Body of pancreas (tissue), 4 donors: Measurements from ENCODE around the gene DYRK2. TPM values are rescaled to one million over a fixed set of nuclear protein-coding genes. Genes with fewer than 3 reads are reported as not detected.

ENCODE experiments used
- ATAC-seq: fragments of 150-250 bp; one replicate; pipeline ENCODE4 v1.9.1; 2016
- DNase-seq, 4 donors: peaks; one replicate each; pipeline ENCODE4 v3.0.0-alpha.2; 2019
- H3K27ac ChIP-seq, 4 donors: fragments of 200-600 bp; sonication (generic); 1 replicate in 3 of 4; 2 replicates in 1 of 4; pipeline versions ENCODE4 v1.5.1 to v1.6.1; 2016 to 2019; ENCODE audit warnings: mild to moderate bottlenecking in 1 of 4, mixed read lengths in 1 of 4, moderate library complexity in 1 of 4
- H3K27me3 ChIP-seq, 2 donors: fragments of 200-600 bp; sonication (generic); one replicate each; pipeline ENCODE4 v1.6.0; 2016; ENCODE audit warnings: mild to moderate bottlenecking in 1 of 2
- H3K36me3 ChIP-seq, 2 donors: fragments of 200-600 bp; sonication (generic); replicated peaks in 1 of 2; 2 replicates each; pipeline ENCODE4 v1.5.1; 2016; ENCODE audit warnings: low read depth in 2 of 2; ENCODE audit not compliant: insufficient read depth in 1 of 2
- H3K4me1 ChIP-seq: fragments of 200-600 bp; sonication (generic); one replicate; pipeline ENCODE4 v1.6.0; 2016
- H3K4me3 ChIP-seq, 2 donors: fragments of 200-600 bp; sonication (generic); 1 replicate in 1 of 2; 2 replicates in 1 of 2; pipeline ENCODE4 v1.5.1; 2016 to 2019
- H3K9me3 ChIP-seq, 3 donors: fragments of 200-600 bp; sonication (generic); 1 replicate in 2 of 3; 2 replicates in 1 of 3; pipeline ENCODE4 v1.5.1; 2016
- CTCF ChIP-seq, 7 experiments: fragments of 450-650 bp in 4 of 7; fragments of 200-600 bp in 3 of 7; sonication (generic) in 3 of 7; IDR thresholded peaks; one replicate each; pipeline ENCODE4 v1.5.1; 2016 to 2019; ENCODE audit warnings: antibody characterized with exemption in 7 of 7
- POLR2A ChIP-seq, 3 donors: fragments of 450-650 bp; IDR thresholded peaks; one replicate each; pipeline ENCODE4 v1.6.1; 2016; ENCODE audit warnings: antibody characterized with exemption in 3 of 3, mild to moderate bottlenecking in 2 of 3
- WGBS, 2 donors: methylation state at CpG; one replicate each; pipeline ENCODE4 v1.1.5; 2017; 5-methylcytosine and 5-hydroxymethylcytosine counted together
- intact Hi-C: fragments of 100-400 bp; cut with DNase I; formaldehyde crosslinking; loops from one replicate; pipeline ENCODE4 v1.15.1; 2023
- total RNA-seq, 2 donors: library from RNA; depleted of rRNA; stranded (reverse); fragments of >200 nt; gene quantifications; one replicate each; pipeline ENCODE4 v1.1.0, GENCODE V29; 2016

DYRK2 gene
- total RNA-seq, 2 donors from 2014 or later, result 15.6 to 19.8 TPM

- intact Hi-C loops, result no loop called here
- H3K4me1 ChIP-seq, result peaks cover 15% of the 10 kb centered on the region
- DNase-seq, result no peak
- no peak overlapping the region for H3K4me3 ChIP-seq
- WGBS, 2 donors, result 65 to 70% methylated on average over 6 of the region's 6 CpGs
- no peaks in the 10 kb centered on the region for H3K9me3 ChIP-seq
- ATAC-seq, result no peak
- no peaks in the 10 kb centered on the region for H3K27me3 ChIP-seq
- H3K27ac ChIP-seq, result no peak overlapping the region
- H3K36me3 ChIP-seq, result no peaks in the 10 kb centered on the region
- TF ChIP-seq CTCF (IDR thresholded peaks at IDR 0.05) (no peak), POLR2A (IDR thresholded peaks at IDR 0.05) (no peak)
These were observed 57.1 kb downstream of the DYRK2 start for GRCh38 chr12:67705394-67706370.

- WGBS, 2 donors, result 57 to 90% methylated on average over 2 to 4 of the region's 4 CpGs
- TF ChIP-seq POLR2A (IDR thresholded peaks at IDR 0.05) (no peak), CTCF (IDR thresholded peaks at IDR 0.05) (no peak)
- ATAC-seq (no peak), DNase-seq (no peak)
- no peak overlapping the region for H3K4me3 ChIP-seq
- H3K27ac ChIP-seq, result no peak overlapping the region
- no peaks in the 10 kb centered on the region for H3K27me3 ChIP-seq
- intact Hi-C loops, result no loop called here
- H3K9me3 ChIP-seq, result no peaks in the 10 kb centered on the region
- H3K4me1 ChIP-seq, result peaks cover 21% of the 10 kb centered on the region
- H3K36me3 ChIP-seq, result no peaks in the 10 kb centered on the region
These were observed 60.9 kb downstream of the DYRK2 start for GRCh38 chr12:67709367-67709954.

GRCh38 chr12:67710582-67710981 is 62.0 kb downstream of the DYRK2 start:
- intact Hi-C loops, result no loop called here
- Histone ChIP-seq H3K36me3 (no peaks in the 10 kb centered on the region), H3K4me1 (peaks cover 21% of the 10 kb centered on the region), H3K4me3 (no peak overlapping the region), H3K27ac (peak overlapping the region; percentile 32 to 65 (median 50)), H3K9me3 (no peaks in the 10 kb centered on the region), H3K27me3 (no peaks in the 10 kb centered on the region)
- ATAC-seq, result peak; percentile 100
- 14 to 15% methylated on average over 3 of the region's 3 CpGs for WGBS, 2 donors
- DNase-seq, result peak; percentile 66 to 85 (median 74)
- TF ChIP-seq POLR2A (IDR thresholded peaks at IDR 0.05) (peak in 1 of 3 donors; percentile 22), CTCF (IDR thresholded peaks at IDR 0.05) (no peak)

- intact Hi-C loops, result no loop called here
- Histone ChIP-seq H3K27me3 (no peaks in the 10 kb centered on the region), H3K4me3 (no peak overlapping the region), H3K9me3 (no peaks in the 10 kb centered on the region), H3K36me3 (no peaks in the 10 kb centered on the region), H3K27ac (no peak overlapping the region), H3K4me1 (peaks cover 21% of the 10 kb centered on the region)
- no peak for ATAC-seq
- no peak for DNase-seq
- 100% methylated on average over 1 of the region's 1 CpG for WGBS, 2 donors
- TF ChIP-seq CTCF (IDR thresholded peaks at IDR 0.05) (no peak), POLR2A (IDR thresholded peaks at IDR 0.05) (no peak)
These were observed 63.5 kb downstream of the DYRK2 start for GRCh38 chr12:67712011-67712410.
